ENCODE data around the gene HIGD1B.

The HIGD1B gene

DNA sequence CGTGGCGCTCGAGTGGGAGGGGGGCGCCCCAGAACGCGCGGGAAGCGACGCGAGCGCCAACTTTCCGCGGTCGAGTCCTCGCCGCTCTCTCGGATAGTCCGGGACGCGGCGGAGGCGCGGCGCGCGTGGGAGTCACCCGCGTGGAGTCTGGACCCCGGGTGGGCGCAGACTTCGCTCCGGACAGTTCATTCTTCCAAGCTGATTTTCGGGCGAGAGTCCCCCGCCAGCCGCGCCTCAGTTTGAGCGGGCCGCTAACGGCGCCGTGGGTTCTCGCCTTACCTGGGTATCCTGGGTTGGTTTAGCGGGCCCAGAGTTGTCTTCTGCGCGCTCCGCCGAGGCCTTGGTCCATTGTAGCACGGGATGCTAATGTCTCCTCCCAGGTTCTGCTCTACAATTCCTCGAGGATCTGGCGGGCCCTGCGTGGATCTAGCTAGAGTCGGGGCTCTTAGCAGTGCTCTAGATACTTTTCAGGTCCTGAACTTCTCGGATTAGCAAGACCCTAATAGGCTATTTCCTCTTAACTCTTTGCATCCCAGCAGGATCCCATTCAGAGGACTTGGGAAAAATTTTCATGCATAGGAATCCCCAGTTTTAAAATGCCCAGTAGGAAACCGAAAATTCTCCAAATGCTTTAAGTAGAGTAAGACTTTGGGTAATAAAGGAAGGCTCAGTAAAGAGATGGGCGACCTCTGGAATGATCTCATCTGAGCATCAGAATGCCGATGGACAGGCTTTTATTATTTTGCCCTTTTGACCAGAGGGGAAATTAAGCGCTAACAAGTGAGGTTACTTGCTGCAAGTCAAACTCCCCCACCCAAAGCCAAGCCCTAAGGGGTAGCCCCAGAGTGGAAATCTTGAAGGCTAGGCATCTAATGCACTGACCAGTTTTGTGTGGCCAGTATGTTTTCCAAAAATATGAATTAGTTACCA, 17.1 kb upstream of the HIGD1B start (continued):
- TF ChIP-seq, protein P1, sequence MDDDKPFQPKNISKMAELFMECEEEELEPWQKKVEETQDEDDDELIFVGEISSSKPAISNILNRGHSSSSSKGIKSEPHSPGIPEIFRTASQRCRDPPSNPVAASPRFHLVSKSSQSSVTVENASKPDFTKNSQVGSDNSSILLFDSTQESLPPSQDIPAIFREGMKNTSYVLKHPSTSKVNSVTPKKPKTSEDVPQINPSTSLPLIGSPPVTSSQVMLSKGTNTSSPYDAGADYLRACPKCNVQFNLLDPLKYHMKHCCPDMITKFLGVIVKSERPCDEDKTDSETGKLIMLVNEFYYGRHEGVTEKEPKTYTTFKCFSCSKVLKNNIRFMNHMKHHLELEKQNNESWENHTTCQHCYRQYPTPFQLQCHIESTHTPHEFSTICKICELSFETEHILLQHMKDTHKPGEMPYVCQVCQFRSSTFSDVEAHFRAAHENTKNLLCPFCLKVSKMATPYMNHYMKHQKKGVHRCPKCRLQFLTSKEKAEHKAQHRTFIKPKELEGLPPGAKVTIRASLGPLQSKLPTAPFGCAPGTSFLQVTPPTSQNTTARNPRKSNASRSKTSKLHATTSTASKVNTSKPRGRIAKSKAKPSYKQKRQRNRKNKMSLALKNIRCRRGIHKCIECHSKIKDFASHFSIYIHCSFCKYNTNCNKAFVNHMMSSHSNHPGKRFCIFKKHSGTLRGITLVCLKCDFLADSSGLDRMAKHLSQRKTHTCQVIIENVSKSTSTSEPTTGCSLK (tag by site-specific recombination; IDR thresholded peaks at IDR 0.05) = no peak
- TF ChIP-seq IKZF3 (tag by site-specific recombination; IDR thresholded peaks at IDR 0.05) = peak; percentile 71
- TF ChIP-seq KLF7 (tag by site-specific recombination; IDR thresholded peaks at IDR 0.05; ENCODE audit: borderline replicate concordance) = no peak; the same call in 1 of the 2 replicates
- TF ChIP-seq, protein P2, sequence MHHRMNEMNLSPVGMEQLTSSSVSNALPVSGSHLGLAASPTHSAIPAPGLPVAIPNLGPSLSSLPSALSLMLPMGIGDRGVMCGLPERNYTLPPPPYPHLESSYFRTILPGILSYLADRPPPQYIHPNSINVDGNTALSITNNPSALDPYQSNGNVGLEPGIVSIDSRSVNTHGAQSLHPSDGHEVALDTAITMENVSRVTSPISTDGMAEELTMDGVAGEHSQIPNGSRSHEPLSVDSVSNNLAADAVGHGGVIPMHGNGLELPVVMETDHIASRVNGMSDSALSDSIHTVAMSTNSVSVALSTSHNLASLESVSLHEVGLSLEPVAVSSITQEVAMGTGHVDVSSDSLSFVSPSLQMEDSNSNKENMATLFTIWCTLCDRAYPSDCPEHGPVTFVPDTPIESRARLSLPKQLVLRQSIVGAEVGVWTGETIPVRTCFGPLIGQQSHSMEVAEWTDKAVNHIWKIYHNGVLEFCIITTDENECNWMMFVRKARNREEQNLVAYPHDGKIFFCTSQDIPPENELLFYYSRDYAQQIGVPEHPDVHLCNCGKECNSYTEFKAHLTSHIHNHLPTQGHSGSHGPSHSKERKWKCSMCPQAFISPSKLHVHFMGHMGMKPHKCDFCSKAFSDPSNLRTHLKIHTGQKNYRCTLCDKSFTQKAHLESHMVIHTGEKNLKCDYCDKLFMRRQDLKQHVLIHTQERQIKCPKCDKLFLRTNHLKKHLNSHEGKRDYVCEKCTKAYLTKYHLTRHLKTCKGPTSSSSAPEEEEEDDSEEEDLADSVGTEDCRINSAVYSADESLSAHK (tag by site-specific recombination; IDR thresholded peaks at IDR 0.05) = no peak
- no peak for TF ChIP-seq ZNF768 (tag by site-specific recombination; IDR thresholded peaks at IDR 0.05)
- TF ChIP-seq, protein P3, sequence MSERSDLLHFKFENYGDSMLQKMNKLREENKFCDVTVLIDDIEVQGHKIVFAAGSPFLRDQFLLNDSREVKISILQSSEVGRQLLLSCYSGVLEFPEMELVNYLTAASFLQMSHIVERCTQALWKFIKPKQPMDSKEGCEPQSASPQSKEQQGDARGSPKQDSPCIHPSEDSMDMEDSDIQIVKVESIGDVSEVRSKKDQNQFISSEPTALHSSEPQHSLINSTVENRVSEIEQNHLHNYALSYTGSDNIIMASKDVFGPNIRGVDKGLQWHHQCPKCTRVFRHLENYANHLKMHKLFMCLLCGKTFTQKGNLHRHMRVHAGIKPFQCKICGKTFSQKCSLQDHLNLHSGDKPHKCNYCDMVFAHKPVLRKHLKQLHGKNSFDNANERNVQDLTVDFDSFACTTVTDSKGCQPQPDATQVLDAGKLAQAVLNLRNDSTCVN (tag by site-specific recombination; optimal IDR thresholded peaks at IDR 0.05) = peak; percentile 89
- TF ChIP-seq ZNF37A (tag by site-specific recombination; IDR thresholded peaks at IDR 0.05) = no peak
- TF ChIP-seq ZNF155 (tag by site-specific recombination; IDR thresholded peaks at IDR 0.05) = no peak
- TF ChIP-seq, protein P4, sequence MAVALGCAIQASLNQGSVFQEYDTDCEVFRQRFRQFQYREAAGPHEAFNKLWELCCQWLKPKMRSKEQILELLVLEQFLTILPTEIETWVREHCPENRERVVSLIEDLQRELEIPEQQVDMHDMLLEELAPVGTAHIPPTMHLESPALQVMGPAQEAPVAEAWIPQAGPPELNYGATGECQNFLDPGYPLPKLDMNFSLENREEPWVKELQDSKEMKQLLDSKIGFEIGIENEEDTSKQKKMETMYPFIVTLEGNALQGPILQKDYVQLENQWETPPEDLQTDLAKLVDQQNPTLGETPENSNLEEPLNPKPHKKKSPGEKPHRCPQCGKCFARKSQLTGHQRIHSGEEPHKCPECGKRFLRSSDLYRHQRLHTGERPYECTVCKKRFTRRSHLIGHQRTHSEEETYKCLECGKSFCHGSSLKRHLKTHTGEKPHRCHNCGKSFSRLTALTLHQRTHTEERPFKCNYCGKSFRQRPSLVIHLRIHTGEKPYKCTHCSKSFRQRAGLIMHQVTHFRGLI (tag by site-specific recombination; IDR thresholded peaks at IDR 0.05) = no peak
- TF ChIP-seq, protein P5, sequence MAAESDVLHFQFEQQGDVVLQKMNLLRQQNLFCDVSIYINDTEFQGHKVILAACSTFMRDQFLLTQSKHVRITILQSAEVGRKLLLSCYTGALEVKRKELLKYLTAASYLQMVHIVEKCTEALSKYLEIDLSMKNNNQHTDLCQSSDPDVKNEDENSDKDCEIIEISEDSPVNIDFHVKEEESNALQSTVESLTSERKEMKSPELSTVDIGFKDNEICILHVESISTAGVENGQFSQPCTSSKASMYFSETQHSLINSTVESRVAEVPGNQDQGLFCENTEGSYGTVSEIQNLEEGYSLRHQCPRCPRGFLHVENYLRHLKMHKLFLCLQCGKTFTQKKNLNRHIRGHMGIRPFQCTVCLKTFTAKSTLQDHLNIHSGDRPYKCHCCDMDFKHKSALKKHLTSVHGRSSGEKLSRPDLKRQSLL (tag by site-specific recombination; IDR thresholded peaks at IDR 0.05) = no peak
- no peak for TF ChIP-seq ZNF560 (tag by site-specific recombination; IDR thresholded peaks at IDR 0.05; ENCODE audit: borderline replicate concordance)
- peak; percentile 29; the same call in 1 of the 2 replicates for TF ChIP-seq ZNF596 (tag by site-specific recombination; IDR thresholded peaks at IDR 0.05)
- TF ChIP-seq ZNF114 (tag by site-specific recombination; IDR thresholded peaks at IDR 0.05) = no peak
- no peak for TF ChIP-seq ZNF221 (tag by site-specific recombination; IDR thresholded peaks at IDR 0.05; ENCODE audit: borderline replicate concordance)
- TF ChIP-seq ZNF837 (tag by site-specific recombination; IDR thresholded peaks at IDR 0.05) = no peak
- TF ChIP-seq ZNF416 (tag by site-specific recombination; IDR thresholded peaks at IDR 0.05) = no peak
- no peak for TF ChIP-seq ZNF302 (tag by site-specific recombination; IDR thresholded peaks at IDR 0.05; ENCODE audit: low read depth)
- no peak for TF ChIP-seq ZNF248 (tag by site-specific recombination; IDR thresholded peaks at IDR 0.05)
- peak; percentile 22; the same call in 1 of the 2 replicates for TF ChIP-seq KLF8 (tag by site-specific recombination; IDR thresholded peaks at IDR 0.05)
- peak; percentile 79 for TF ChIP-seq ZNF335 (tag by site-specific recombination; conservative IDR thresholded peaks at IDR 0.05)
- 0 out of 2 replicates have a peak, but pooled peaks have one; percentile 14 for TF ChIP-seq ZNF391 (tag by site-specific recombination; IDR thresholded peaks at IDR 0.05; ENCODE audit: borderline replicate concordance, low read depth)
- no peak for TF ChIP-seq ZNF175 (tag by site-specific recombination; IDR thresholded peaks at IDR 0.05)
- TF ChIP-seq, protein P6, sequence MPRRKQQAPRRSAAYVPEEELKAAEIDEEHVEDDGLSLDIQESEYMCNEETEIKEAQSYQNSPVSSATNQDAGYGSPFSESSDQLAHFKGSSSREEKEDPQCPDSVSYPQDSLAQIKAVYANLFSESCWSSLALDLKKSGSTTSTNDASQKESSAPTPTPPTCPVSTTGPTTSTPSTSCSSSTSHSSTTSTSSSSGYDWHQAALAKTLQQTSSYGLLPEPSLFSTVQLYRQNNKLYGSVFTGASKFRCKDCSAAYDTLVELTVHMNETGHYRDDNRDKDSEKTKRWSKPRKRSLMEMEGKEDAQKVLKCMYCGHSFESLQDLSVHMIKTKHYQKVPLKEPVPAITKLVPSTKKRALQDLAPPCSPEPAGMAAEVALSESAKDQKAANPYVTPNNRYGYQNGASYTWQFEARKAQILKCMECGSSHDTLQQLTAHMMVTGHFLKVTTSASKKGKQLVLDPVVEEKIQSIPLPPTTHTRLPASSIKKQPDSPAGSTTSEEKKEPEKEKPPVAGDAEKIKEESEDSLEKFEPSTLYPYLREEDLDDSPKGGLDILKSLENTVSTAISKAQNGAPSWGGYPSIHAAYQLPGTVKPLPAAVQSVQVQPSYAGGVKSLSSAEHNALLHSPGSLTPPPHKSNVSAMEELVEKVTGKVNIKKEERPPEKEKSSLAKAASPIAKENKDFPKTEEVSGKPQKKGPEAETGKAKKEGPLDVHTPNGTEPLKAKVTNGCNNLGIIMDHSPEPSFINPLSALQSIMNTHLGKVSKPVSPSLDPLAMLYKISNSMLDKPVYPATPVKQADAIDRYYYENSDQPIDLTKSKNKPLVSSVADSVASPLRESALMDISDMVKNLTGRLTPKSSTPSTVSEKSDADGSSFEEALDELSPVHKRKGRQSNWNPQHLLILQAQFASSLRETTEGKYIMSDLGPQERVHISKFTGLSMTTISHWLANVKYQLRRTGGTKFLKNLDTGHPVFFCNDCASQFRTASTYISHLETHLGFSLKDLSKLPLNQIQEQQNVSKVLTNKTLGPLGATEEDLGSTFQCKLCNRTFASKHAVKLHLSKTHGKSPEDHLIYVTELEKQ (tag by site-specific recombination; IDR thresholded peaks at IDR 0.05; ENCODE audit: borderline replicate concordance) = 0 out of 2 replicates have a peak, but pooled peaks have one; percentile 45
- no peak for TF ChIP-seq ZNF776 (tag by site-specific recombination; IDR thresholded peaks at IDR 0.05; ENCODE audit: borderline replicate concordance)
- TF ChIP-seq ZNF501 (tag by site-specific recombination; IDR thresholded peaks at IDR 0.05) = 0 out of 2 replicates have a peak, but pooled peaks have one; percentile 62
- TF ChIP-seq SP2 (tag by site-specific recombination; IDR thresholded peaks at IDR 0.05) = no peak
- TF ChIP-seq ZNF184 (tag by site-specific recombination; IDR thresholded peaks at IDR 0.05) = no peak
